GDM1 (cell line): Measurements from ENCODE around the gene KISS1R.
"Not testable (repeated sequence)": the region's sequence is repeated elsewhere in the genome, so short reads cannot be mapped to it uniquely, and the experiment has no call there.

Source experiments
- DNase-seq: peaks from one replicate; lab custom pipeline; 2025; lab: John Stamatoyannopoulos, UW

Gene KISS1R

DNA sequence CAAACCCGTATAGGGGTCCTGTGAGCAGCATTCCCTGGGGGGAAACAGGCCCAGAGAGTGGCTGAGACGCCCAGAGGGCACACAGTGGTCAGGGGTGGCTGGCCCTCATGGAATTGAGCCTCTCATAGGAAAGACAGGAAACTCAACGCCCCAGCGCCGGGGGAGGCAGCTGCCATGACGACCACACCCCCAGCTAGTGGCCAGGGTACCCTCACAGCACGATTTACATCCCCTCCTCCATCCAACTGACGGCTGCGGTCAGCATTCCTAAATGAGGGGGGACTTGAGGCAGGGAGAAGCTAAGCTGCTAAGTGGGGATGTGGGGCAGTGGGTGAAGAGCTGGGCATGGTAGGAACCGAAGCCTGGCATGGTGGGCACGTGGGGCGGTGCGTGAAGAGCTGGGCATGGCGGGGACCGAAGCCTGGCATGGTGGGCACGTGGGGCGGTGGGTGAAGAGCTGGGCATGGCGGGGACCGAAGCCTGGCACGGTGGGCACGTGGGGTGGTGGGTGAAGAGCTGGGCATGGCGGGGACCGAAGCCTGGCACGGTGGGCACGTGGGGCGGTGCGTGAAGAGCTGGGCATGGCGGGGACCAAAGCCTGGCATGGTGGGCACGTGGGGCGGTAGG, 34.1 kb upstream of the KISS1R start:
- no peak for DNase-seq

GRCh38 chr19:883661-884211, 33.4 kb upstream of the KISS1R start:
- no peak for DNase-seq

- no peak for DNase-seq
These were observed 32.5 kb upstream of the KISS1R start for GRCh38 chr19:884420-885211.

GRCh38 chr19:885536-886224, 31.5 kb upstream of the KISS1R start:
- no peak for DNase-seq

GRCh38 chr19:887072-887471, 30.1 kb upstream of the KISS1R start:
- no peak for DNase-seq

DNA sequence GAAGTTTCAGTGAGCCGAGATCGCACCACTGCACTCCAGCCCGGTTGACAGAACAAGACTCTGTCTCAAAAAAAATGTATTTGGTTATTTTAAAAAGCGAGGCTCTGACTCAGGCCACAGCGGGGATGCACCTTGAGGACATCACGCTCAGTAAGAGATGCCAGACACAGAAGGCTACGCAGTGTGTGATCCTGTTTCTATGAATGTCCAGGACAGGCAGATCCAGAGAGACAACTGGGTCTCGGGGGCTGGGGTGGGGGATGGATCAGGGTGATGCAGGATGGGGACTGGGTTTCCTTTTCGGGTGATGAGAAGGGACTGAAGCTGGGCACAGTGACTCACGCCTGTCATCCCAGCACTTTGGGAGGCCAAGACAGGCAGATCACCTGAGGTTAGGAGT, 29.5 kb upstream of the KISS1R start:
- no peak for DNase-seq

- no peak for DNase-seq
These were observed 28.4 kb upstream of the KISS1R start for GRCh38 chr19:888581-889385.

DNA sequence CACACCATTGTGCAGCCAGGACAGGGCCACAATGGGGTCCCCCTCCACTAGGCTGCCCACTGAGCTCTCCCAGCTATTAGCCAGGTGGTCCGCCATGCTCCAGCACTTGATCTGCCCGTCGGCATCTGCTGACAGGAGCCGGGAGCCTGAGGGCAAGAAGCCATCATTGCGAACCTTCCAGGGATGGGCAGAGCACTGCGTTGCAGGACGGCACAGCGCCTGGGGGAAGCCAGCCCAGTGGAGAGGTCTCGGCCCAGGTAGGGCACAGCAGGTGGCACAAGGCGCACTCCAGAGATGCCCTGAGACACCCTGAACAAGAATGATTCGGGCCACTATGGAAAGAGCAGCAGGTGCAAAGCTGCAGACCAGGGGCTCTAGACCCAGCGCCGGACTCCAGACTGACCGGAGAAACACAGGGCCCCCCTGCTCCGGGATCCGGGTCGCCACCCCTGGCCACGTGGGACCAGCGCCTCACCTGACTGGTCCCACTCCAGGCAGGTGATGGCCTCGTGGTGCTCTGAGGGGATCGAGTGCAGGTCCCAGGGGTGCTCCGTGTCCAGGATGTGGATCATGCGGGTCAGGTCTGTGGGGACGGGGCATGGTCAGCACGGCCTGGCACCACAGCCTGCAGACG, 27.4 kb upstream of the KISS1R start:
- DNase-seq = no peak

DNA sequence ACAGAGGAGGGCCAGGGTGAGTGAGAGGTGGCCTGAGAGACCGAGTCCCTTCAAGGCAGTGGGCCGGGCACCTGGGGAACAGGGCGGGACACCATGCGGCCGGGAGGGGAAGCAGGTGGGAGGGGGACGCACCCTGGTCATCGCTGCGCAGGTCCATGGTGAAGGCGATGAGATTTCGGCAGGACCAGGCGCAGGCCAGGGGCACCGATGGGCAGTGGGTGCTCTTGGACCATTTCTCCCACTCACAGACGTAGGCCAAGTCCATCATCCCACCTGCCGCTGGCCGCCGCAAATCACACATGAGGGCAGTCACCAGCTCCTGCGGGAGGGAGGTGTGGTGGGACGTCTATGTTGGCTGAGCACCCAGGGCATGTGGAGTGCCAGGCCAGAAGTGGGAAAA, 26.3 kb upstream of the KISS1R start:
- no peak for DNase-seq

DNA sequence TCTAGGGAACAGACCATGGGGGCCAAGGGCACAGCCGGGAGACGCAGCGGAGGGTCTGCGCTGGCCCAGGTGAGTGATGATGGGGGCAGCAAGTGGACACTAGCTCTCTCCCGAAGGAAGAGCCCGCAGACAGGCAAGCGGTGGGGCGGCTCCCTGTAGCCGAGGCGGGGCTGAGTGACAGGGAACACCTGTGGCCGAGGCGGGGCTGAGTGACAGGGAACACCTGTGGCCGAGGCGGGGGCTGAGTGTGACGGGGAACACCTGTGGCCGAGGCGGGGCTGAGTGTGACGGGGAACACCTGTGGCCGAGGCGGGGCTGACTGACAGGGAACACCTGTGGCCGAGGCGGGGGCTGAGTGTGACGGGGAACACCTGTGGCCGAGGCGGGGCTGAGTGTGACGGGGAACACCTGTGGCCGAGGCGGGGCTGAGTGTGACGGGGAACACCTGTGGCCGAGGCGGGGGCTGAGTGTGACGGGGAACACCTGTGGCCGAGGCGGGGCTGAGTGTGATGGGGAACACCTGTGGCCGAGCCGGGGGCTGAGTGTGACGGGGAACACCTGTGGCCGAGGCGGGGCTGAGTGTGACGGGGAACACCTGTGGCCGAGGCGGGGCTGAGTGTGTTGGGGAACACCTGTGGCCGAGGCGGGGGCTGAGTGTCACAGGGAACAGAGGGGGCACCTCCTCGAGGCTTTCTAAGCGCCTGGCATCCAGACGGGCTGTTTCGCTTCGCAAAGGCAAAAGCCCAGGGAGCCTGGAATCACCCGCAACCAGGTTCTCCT, 25.5 kb upstream of the KISS1R start:
- not testable (repeated sequence) for DNase-seq

- no peak for DNase-seq
These were observed 24.8 kb upstream of the KISS1R start for GRCh38 chr19:892243-892893.

- peak; percentile 85 for DNase-seq
These were observed 24.0 kb upstream of the KISS1R start, which contains the start of the genes MED16 and RNU6-9 for GRCh38 chr19:892894-893689. Gene MED16, minus strand, starts transcription at chr19:893187. Its CDS starts 2,056 bp downstream, at chr19:891131. Gene RNU6-9, plus strand, starts transcription at chr19:893484.

DNA sequence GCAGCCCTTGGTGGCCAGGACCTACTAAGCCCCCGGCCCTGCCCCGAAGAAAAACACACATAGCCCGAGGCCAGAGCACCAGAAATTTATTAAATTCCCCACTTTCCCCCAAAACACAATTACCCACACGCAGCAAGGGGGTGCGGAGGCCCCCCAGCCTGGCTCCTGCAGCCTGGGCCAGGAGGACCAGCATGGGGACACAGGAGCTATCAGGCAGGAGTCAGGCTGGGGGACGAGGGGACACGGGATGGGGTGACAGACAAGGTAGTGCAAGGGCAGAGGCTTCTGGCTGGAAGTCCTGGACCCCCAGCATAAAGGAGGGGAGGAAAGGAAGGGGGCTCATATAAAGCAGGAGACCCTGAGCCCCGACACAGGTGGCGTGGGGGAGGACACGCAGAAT, 20.7 kb upstream of the KISS1R start:
- no peak for DNase-seq

- DNase-seq = no peak
These were observed 20.1 kb upstream of the KISS1R start for GRCh38 chr19:896999-897398.

GRCh38 chr19:897442-898039, 19.6 kb upstream of the KISS1R start:
- DNase-seq = no peak

DNA sequence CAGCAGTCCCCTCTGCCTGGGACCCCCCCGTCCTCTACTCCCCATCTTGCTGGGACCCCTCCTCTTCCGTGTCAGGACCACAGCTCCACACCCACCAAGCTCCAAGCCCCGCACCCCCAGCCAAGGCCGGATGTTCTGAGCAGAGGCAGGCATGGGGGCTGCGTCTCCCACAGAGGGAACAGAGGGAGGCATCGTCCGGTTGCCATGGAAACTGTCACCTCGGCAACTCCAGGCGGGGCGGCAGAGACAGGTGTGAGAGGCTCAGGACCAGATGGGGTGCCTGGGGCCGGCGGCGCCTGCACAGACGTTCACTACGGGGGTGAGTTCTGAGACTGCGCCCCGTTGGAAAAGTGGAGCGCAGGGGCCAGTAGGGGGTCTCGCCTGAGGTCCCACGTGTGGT, 18.5 kb upstream of the KISS1R start:
- DNase-seq = no peak

DNA sequence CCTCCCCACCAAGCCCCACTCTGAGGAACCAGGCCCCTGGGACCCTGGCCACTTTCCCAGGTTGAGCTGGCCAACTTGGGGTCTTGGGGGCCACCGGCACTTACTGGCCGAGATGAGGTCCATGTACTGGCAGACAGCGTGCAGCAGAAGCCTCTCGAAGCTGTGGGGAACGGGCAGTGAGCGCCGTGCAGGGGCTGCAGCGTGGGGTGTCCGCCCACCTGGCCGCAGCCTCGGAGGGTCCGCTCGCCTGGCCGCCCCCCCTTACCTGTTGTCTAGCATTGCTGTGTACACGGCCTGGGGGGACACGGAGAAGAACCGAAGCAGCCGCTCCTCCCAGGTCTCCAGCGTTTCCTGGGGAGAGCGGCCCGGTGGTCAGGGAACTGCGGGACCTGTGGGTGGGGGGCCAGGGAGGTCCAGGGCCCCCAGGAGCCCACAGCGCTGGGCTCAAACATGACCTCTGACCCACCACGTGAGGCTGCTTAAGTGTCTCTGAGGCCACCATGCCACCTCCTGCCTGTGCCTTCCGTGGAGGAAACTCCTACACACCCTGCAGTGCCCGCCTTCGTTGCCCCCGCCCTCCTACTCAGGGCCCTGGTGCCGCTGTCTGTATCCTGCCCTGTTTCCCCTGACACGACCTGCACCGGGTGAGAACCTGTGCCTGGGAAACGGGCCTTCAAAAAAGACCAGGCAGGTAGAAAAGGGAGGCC, 17.6 kb upstream of the KISS1R start:
- DNase-seq = no peak

DNA sequence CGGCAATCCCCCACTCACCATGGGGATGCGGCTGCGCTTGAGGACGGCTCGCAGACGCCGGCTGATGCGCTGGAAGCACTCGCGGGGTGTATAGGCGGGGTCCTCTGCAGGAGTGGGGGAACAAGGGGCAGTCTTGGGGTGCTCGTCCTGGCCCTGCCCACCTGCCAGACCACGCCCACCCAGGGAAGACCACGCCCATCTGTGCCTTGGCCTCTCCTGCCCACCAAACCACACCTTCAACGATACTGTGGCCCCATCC, 17.2 kb upstream of the KISS1R start:
- no peak for DNase-seq
